ENCODE measurements around the gene CLTB. TPM values are rescaled to one million over a fixed set of nuclear protein-coding genes. Genes with fewer than 3 reads are reported as not detected.

The CLTB gene
- total RNA-seq, 1 donor from 2014 or later = 216 TPM

DNA sequence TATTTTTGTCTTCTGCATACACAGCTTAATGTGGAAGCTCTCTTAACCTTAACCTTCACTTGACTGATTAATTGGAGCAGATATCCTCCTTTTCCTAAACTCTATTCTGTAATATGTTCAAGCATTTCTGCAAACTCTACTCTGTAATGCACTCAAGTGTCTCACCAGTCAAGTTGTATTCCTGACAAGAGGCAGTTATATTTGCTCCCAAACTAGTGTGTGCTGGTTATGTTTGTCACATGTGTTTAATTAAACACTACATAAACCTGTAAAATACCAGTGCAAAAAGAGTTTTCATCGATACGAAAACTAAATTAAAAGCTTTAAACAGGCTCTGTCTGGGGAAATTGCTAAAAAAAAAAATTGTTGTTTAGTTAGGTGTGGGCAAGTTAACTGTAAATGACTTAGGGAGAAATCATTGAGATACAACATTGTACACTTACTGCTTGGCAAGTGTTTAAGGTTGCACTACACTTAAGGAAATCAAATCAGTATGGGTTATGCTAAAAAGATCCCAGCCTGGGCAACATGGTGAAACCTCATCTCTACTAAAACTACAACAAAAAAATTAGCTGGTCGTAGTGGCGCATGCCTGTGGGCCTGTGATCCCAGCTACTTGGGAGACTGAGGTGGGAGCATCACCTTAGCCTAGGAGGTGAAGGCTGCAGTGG is 38.5 kb upstream of the CLTB start:
- H3K4me1 ChIP-seq = peaks cover 74% of the 10 kb centered on the region
- no peak for DNase-seq
- H3K27me3 ChIP-seq (ENCODE audit: low read depth) = no peaks in the 10 kb centered on the region
- peaks cover 14% of the 10 kb centered on the region for H3K36me3 ChIP-seq
- H3K9me3 ChIP-seq (replicated peaks) = no peaks in the 10 kb centered on the region
- TF ChIP-seq, protein P1, sequence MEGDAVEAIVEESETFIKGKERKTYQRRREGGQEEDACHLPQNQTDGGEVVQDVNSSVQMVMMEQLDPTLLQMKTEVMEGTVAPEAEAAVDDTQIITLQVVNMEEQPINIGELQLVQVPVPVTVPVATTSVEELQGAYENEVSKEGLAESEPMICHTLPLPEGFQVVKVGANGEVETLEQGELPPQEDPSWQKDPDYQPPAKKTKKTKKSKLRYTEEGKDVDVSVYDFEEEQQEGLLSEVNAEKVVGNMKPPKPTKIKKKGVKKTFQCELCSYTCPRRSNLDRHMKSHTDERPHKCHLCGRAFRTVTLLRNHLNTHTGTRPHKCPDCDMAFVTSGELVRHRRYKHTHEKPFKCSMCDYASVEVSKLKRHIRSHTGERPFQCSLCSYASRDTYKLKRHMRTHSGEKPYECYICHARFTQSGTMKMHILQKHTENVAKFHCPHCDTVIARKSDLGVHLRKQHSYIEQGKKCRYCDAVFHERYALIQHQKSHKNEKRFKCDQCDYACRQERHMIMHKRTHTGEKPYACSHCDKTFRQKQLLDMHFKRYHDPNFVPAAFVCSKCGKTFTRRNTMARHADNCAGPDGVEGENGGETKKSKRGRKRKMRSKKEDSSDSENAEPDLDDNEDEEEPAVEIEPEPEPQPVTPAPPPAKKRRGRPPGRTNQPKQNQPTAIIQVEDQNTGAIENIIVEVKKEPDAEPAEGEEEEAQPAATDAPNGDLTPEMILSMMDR (IDR thresholded peaks at IDR 0.05; ENCODE audit: borderline replicate concordance) = no peak
- H3K27ac ChIP-seq (replicated peaks) = no peak overlapping the region
- H3K4me3 ChIP-seq = no peak overlapping the region
- intact Hi-C loops (cut with micrococcal nuclease) = no loop called here

DNA sequence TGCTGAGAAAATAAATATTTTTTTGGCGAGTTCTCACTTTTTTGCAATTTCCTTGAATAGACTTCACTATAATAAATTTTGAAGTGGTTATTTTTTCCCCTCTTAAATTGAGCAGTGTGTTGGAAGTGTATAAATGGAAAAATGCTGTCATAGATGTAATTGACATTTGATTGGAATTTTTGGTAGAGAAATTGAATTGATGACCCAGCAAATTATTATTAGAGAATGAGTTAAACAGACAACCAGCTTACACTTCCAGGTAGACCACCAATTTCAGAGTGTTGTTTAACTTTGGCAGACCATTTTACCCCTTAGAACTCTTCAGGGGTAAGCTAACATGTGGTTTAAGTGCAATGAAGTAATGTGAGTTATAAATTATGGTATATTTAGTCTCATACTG is 33.7 kb upstream of the CLTB start:
- no peak for DNase-seq
- intact Hi-C loops (cut with micrococcal nuclease) = no loop called here
- H3K36me3 ChIP-seq = peaks cover 14% of the 10 kb centered on the region
- H3K27me3 ChIP-seq (ENCODE audit: low read depth) = no peaks in the 10 kb centered on the region
- peaks cover 77% of the 10 kb centered on the region for H3K4me1 ChIP-seq
- no peaks in the 10 kb centered on the region for H3K9me3 ChIP-seq (replicated peaks)
- TF ChIP-seq, protein P1 (IDR thresholded peaks at IDR 0.05; ENCODE audit: borderline replicate concordance) = no peak
- no peak overlapping the region for H3K4me3 ChIP-seq
- H3K27ac ChIP-seq (replicated peaks) = no peak overlapping the region

DNA sequence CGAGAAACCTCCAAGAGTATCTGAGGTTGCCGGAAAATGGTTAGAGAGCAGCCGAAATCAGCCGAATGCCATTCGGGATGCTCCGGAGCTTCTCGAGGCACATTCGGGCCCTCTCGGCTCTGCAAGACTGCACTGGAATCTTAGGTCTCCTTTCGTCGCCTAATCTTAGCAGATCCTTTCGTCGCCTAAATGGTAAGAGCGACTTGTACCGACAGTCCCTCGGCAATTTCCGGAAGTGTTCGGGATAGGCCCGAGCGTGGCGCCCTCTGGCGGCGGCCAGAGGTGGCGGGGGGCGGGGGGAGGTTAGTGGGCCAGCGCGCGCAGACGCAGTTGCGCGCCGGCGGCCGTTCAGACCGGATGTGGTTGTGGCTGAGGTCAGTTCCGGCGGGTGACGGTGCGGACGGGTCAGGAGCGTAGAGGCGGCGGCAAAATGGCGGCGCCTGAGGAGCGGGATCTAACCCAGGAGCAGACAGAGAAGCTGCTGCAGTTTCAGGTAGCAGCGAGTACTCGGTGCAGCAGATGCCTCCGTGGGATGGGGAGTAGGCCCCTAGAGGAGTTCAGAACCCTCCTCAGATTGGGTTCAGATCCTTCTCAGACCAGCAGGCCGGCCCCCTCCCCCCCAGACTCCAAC is 31.8 kb upstream of the CLTB start, which contains the start of gene FAF2:
Gene FAF2 (plus strand): TSS at position 408 of the 631 bp plus-strand sequence. CDS start 23 bp downstream, at position 431.
- intact Hi-C loops (cut with micrococcal nuclease) = no loop called here
- Histone ChIP-seq H3K36me3 (peaks cover 5% of the 10 kb centered on the region), H3K4me1 (peaks cover 58% of the 10 kb centered on the region), H3K9me3 (replicated peaks) (no peaks in the 10 kb centered on the region), H3K27ac (replicated peaks) (peak within 1 kb of the TSS; percentile 95), H3K27me3 (ENCODE audit: low read depth) (no peaks in the 10 kb centered on the region), H3K4me3 (peak within 1 kb of the TSS; percentile 95)
- TF ChIP-seq, protein P1 (IDR thresholded peaks at IDR 0.05; ENCODE audit: borderline replicate concordance) = peak; percentile 99
- DNase-seq = peak; percentile 96

DNA sequence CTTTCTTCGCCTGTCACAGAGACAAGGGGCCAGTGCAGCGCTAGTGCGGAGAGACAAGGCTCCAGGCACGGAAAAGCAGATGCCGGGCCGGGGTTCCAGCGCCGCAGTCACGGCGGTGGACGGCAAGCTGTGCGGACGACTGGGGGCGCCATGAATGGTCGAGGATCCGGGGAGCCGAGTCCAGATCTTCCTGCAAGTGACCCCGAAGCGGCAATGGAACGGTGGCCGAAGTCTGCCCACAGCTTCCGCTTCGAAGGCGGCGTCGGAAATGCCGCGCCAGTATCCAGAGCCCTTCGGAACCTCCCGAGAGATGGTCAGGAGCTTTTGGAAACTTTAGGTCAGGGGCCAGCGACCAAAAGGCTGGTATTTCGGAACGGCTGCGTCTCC is 31.2 kb upstream of the CLTB start:
- H3K4me3 ChIP-seq = peak overlapping the region; percentile 95
- intact Hi-C loops (cut with micrococcal nuclease) = no loop called here
- DNase-seq = no peak
- no peaks in the 10 kb centered on the region for H3K9me3 ChIP-seq (replicated peaks)
- peaks cover 5% of the 10 kb centered on the region for H3K36me3 ChIP-seq
- no peaks in the 10 kb centered on the region for H3K27me3 ChIP-seq (ENCODE audit: low read depth)
- peaks cover 53% of the 10 kb centered on the region for H3K4me1 ChIP-seq
- TF ChIP-seq, protein P1 (IDR thresholded peaks at IDR 0.05; ENCODE audit: borderline replicate concordance) = no peak
- peak overlapping the region; percentile 95 for H3K27ac ChIP-seq (replicated peaks)

DNA sequence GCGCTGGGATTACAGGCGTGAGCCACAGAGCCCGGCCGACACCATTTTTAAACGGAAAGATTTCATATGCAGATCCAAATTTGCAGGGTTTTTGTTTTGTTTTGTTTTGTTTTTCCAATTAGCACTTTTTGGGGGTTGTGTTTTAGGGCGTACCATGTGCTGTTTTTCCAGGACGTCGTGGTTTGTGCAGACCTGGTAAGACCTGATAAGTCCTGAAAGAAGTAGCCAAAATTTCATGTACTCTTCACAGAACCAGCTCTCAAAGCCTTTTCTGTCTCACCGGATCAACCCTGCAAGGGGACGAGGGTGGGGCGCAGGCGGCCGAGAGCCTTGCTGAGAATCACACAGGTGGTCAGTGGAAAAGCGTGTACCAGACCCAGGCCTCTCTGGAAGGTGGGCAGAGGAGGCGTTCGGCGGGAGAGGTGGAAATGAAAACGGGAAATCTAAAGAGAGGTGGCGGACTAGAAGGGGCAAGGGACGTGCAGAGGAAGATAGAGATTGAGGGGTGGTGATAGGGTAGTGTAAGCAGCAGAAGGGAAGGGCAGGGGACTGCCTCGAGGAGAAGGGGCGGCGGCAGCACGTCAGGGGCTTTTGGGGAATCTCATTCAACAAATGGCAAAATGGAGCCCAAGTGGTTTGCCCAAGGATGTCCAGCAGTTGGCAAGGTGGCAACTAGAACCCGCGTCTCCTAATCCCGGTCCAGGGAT is 30.7 kb upstream of the CLTB start:
- peak overlapping the region; percentile 95 for H3K4me3 ChIP-seq
- H3K27me3 ChIP-seq (ENCODE audit: low read depth) = no peaks in the 10 kb centered on the region
- DNase-seq = no peak
- TF ChIP-seq, protein P1 (IDR thresholded peaks at IDR 0.05; ENCODE audit: borderline replicate concordance) = no peak
- peaks cover 5% of the 10 kb centered on the region for H3K36me3 ChIP-seq
- peak overlapping the region; percentile 95 for H3K27ac ChIP-seq (replicated peaks)
- H3K4me1 ChIP-seq = peaks cover 48% of the 10 kb centered on the region
- H3K9me3 ChIP-seq (replicated peaks) = no peaks in the 10 kb centered on the region
- intact Hi-C loops (cut with micrococcal nuclease) = no loop called here
